ENCODE data around the gene EXOSC5. TPM values are rescaled to one million over a fixed set of nuclear protein-coding genes. Genes with fewer than 3 reads are reported as not detected.

EXOSC5 gene
- polyA plus RNA-seq, 1 of the 3 experiments (the other 2 are of a cell fraction) = 74.1 TPM

GRCh38 chr19:41416194-41416674 is 19.1 kb upstream of the EXOSC5 start:
- H3K4me1 ChIP-seq (ENCODE audit: control insufficient read depth in 1 of 2, insufficient read depth in 2 of 2, low read depth in 1 of 2, low read length in 1 of 2) = peaks cover 0 to 9% of the 10 kb centered on the region in 2 experiments; a peak in 1 of 4 replicates
- ChIA-PET CTCF (no interaction called here), POLR2A (no interaction called here)
- H3K27ac ChIP-seq (ENCODE audit: low read depth in 2 of 2, low read length in 1 of 2) = no peak overlapping the region
- no peak overlapping the region for H2AFZ ChIP-seq (ENCODE audit: low read depth)
- H3F3A ChIP-seq (replicated peaks; ENCODE audit: insufficient read depth) = no peaks in the 10 kb centered on the region
- H3K4me3 ChIP-seq (ENCODE audit: low read depth in 2 of 2, low read length in 1 of 2) = no peak overlapping the region
- TF ChIP-seq TEAD4 (IDR thresholded peaks at IDR 0.05; ENCODE audit: borderline replicate concordance, insufficient read depth) (no peak), GABPA (IDR thresholded peaks at IDR 0.05; ENCODE audit: low read depth) (no peak), EP300 (IDR thresholded peaks at IDR 0.05; ENCODE audit: borderline replicate concordance in 1 of 2, low read depth in 1 of 2, low read length in 1 of 2) (no peak), IRF3 (IDR thresholded peaks at IDR 0.05; ENCODE audit: low read depth, low read length) (no peak), FOXJ3 (CRISPR knock-in tag; IDR thresholded peaks at IDR 0.05) (no peak), RCOR1 (IDR thresholded peaks at IDR 0.05; ENCODE audit: low read length) (no peak), EZH2phosphoT487 (IDR thresholded peaks at IDR 0.05; ENCODE audit: borderline replicate concordance, low read depth) (no peak), RXRA (IDR thresholded peaks at IDR 0.05; ENCODE audit: borderline replicate concordance, low read depth) (no peak)
- H3K9me2 ChIP-seq = no peaks in the 10 kb centered on the region
- peaks cover 3 to 29% of the 10 kb centered on the region in 2 experiments for H3K36me3 ChIP-seq (replicated peaks in 1 of 2; ENCODE audit: control insufficient read depth in 1 of 2, insufficient read depth in 2 of 2, low read length in 1 of 2)
- H3K27me3 ChIP-seq (ENCODE audit: insufficient read depth) = no peaks in the 10 kb centered on the region
- 96% methylated on average over 12 of the region's 12 CpGs for WGBS (ENCODE audit: low lambda C conversion rate)
- no peaks in the 10 kb centered on the region for H3K79me2 ChIP-seq (ENCODE audit: insufficient read depth)
- H3K9me3 ChIP-seq = no peaks in the 10 kb centered on the region
- H3K4me2 ChIP-seq = no peak overlapping the region
- no peaks in the 10 kb centered on the region for H4K20me1 ChIP-seq (ENCODE audit: insufficient read depth)
- no peak overlapping the region for H3K9ac ChIP-seq
- DNase-seq = no peak

GRCh38 chr19:41415154-41415571 is 18.0 kb upstream of the EXOSC5 start:
- no peak for DNase-seq
- H3K4me1 ChIP-seq (ENCODE audit: control insufficient read depth in 1 of 2, insufficient read depth in 2 of 2, low read depth in 1 of 2, low read length in 1 of 2) = peaks cover 0 to 12% of the 10 kb centered on the region in 2 experiments; a peak in 1 of 4 replicates
- H3K9me2 ChIP-seq = no peaks in the 10 kb centered on the region
- H3K9me3 ChIP-seq = no peaks in the 10 kb centered on the region
- no peaks in the 10 kb centered on the region for H3K27me3 ChIP-seq (ENCODE audit: insufficient read depth)
- H3K4me3 ChIP-seq (ENCODE audit: low read depth in 2 of 2, low read length in 1 of 2) = no peak overlapping the region
- no peak overlapping the region for H3K27ac ChIP-seq (ENCODE audit: low read depth in 2 of 2, low read length in 1 of 2)
- H3K4me2 ChIP-seq = no peak overlapping the region
- H4K20me1 ChIP-seq (ENCODE audit: insufficient read depth) = no peaks in the 10 kb centered on the region
- CTCF ChIA-PET = interaction anchor here (0.7 kb wide), 1 partner anchor 34 kb away, joined by 4 read pairs; no protein-coding TSS in a partner anchor
- TF ChIP-seq EP300 (IDR thresholded peaks at IDR 0.05; ENCODE audit: borderline replicate concordance in 1 of 2, low read depth in 1 of 2, low read length in 1 of 2) (no peak), MEF2A (IDR thresholded peaks at IDR 0.05; ENCODE audit: borderline replicate concordance, low read depth) (no peak), RAD21 (IDR thresholded peaks at IDR 0.05; ENCODE audit: low read length) (no peak), TAF1 (IDR thresholded peaks at IDR 0.05; ENCODE audit: borderline replicate concordance, low read depth, low read length) (no peak), YY1 (IDR thresholded peaks at IDR 0.05; ENCODE audit: low read depth) (no peak)
- no peaks in the 10 kb centered on the region for H3F3A ChIP-seq (replicated peaks; ENCODE audit: insufficient read depth)
- H3K9ac ChIP-seq = no peak overlapping the region
- no peaks in the 10 kb centered on the region for H3K79me2 ChIP-seq (ENCODE audit: insufficient read depth)
- peaks cover 3 to 30% of the 10 kb centered on the region in 2 experiments for H3K36me3 ChIP-seq (replicated peaks in 1 of 2; ENCODE audit: control insufficient read depth in 1 of 2, insufficient read depth in 2 of 2, low read length in 1 of 2)
- H2AFZ ChIP-seq (ENCODE audit: low read depth) = no peak overlapping the region
- POLR2A ChIA-PET = no interaction called here
- WGBS (ENCODE audit: low lambda C conversion rate) = 90% methylated on average over 5 of the region's 9 CpGs

Measured in SK-N-SH (cell line).